ENCODE measurements around the gene CHMP4B. TPM values are rescaled to one million over a fixed set of nuclear protein-coding genes. Genes with fewer than 3 reads are reported as not detected.

Gene CHMP4B
- total RNA-seq, 4 donors from 2014 or later: 90.8 to 116 (median 100) TPM

DNA sequence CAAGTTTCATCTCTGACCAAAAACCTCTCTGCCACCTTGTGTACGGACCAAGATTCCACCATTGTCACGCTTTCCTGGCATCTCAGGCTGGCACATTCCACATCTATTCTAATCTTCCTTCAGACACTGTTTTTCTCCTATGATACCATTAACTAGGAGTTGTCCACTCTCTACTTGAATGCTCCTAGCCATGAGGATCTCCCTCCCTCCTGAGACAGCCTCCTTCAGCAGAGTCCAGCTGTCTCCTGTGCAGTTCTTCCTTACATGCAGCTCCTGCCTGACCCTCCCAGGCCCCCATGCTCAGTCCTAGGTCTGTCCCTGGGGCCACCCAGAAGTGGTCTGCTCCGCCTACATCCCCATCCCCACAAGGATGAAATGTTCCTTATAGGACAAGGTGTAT lies 90.9 kb downstream of the CHMP4B start:
- TF ChIP-seq EP300 (IDR thresholded peaks at IDR 0.05) (no peak), POLR2A (IDR thresholded peaks at IDR 0.05; ENCODE audit: low read depth) (no peak), POLR2AphosphoS5 (IDR thresholded peaks at IDR 0.05) (no peak)
- TF ChIP-seq, protein P1, sequence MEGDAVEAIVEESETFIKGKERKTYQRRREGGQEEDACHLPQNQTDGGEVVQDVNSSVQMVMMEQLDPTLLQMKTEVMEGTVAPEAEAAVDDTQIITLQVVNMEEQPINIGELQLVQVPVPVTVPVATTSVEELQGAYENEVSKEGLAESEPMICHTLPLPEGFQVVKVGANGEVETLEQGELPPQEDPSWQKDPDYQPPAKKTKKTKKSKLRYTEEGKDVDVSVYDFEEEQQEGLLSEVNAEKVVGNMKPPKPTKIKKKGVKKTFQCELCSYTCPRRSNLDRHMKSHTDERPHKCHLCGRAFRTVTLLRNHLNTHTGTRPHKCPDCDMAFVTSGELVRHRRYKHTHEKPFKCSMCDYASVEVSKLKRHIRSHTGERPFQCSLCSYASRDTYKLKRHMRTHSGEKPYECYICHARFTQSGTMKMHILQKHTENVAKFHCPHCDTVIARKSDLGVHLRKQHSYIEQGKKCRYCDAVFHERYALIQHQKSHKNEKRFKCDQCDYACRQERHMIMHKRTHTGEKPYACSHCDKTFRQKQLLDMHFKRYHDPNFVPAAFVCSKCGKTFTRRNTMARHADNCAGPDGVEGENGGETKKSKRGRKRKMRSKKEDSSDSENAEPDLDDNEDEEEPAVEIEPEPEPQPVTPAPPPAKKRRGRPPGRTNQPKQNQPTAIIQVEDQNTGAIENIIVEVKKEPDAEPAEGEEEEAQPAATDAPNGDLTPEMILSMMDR (IDR thresholded peaks at IDR 0.05): no peak
- H3K27ac ChIP-seq (replicated peaks in 1 of 4): no peak overlapping the region
- H3K27me3 ChIP-seq: peaks cover 0 to 3% (median 0%) of the 10 kb centered on the region in 4 donors
- no peaks in the 10 kb centered on the region for H3K9me3 ChIP-seq
- H3K4me1 ChIP-seq: no peaks in the 10 kb centered on the region
- no peaks in the 10 kb centered on the region for H3K36me3 ChIP-seq
- no peak for DNase-seq (ENCODE audit: extremely low spot score)
- H3K4me3 ChIP-seq: no peak overlapping the region
- WGBS: 95% methylated on average over 3 of the region's 3 CpGs
- intact Hi-C loops (cut with DNase I): no loop called here

Other genes with a start within 250 kb of the CHMP4B start
- under 1 TPM in 1 of 4 donors, not detected in 3; 0.23 TPM for gene C20orf144, start 149.0 kb upstream of the CHMP4B start, total RNA-seq
- gene ACTL10, start 144.4 kb upstream of the CHMP4B start, total RNA-seq: 1 to 10 TPM; 1.3 to 2.5 (median 2.0) TPM
- gene NECAB3, start 136.9 kb upstream of the CHMP4B start, total RNA-seq: 10 to 100 TPM; 34.1 to 43.4 (median 39.9) TPM
- 1 to 10 TPM; 1.8 to 5.0 (median 2.9) TPM for gene E2F1, start 125.0 kb upstream of the CHMP4B start, total RNA-seq
- gene PXMP4, start 91.0 kb upstream of the CHMP4B start, total RNA-seq: 10 to 100 TPM in 2 of 4 donors, 1 to 10 TPM in 2; 4.5 to 13.0 (median 9.2) TPM
- 1 to 10 TPM; 1.7 to 4.2 (median 3.4) TPM for gene ZNF341, start 79.4 kb upstream of the CHMP4B start, total RNA-seq
- 100 to 1,000 TPM; 114 to 121 (median 117) TPM for gene RALY, start 182.6 kb downstream of the CHMP4B start, total RNA-seq

All from esophagus muscularis mucosa (tissue), 4 donors.